H1 (cell line): ENCODE results near the gene NXPE1. TPM values are rescaled to one million over a fixed set of nuclear protein-coding genes. Genes with fewer than 3 reads are reported as not detected.

Source experiments
- CHD1 ChIP-seq: IDR thresholded peaks from 2 replicates; pipeline ENCODE4 v1.6.1; 2012; ENCODE audit warnings: low read depth, low read length, improper control_type of control experiment
- CHD7 ChIP-seq: fragments of 300-600 bp; sonication (generic); IDR thresholded peaks from 2 replicates; pipeline ENCODE4 v1.7.1; 2012; ENCODE audit warnings: low read length, moderate library complexity, mild to moderate bottlenecking, inconsistent platforms; ENCODE audit not compliant: insufficient replicate concordance
- HDAC6 ChIP-seq: IDR thresholded peaks from one replicate; pipeline ENCODE4 v1.7.1; 2012; ENCODE audit warnings: low read depth, mild to moderate bottlenecking, inconsistent platforms, low read length, moderate library complexity
- JUN ChIP-seq: IDR thresholded peaks from 2 replicates; pipeline ENCODE4 v1.6.1; 2011; ENCODE audit warnings: low read depth, mild to moderate bottlenecking, improper control_type of control experiment, low read length
- KDM5A ChIP-seq: fragments of 200-600 bp; IDR thresholded peaks from 2 replicates; pipeline ENCODE4 v1.7.1; 2012; ENCODE audit warnings: mild to moderate bottlenecking, low read length, inconsistent platforms, mixed read lengths
- SIRT6 ChIP-seq: IDR thresholded peaks from one replicate; pipeline ENCODE4 v1.7.1; 2012; ENCODE audit warnings: low read length, inconsistent platforms
- SP1 ChIP-seq: IDR thresholded peaks from 2 replicates; pipeline ENCODE4 v1.6.1; 2011; ENCODE audit warnings: low read depth, low read length
- SP2 ChIP-seq: IDR thresholded peaks from 2 replicates; pipeline ENCODE4 v1.6.1; 2012; ENCODE audit warnings: mild to moderate bottlenecking, low read length, inconsistent platforms
- TAF1 ChIP-seq: IDR thresholded peaks from 2 replicates; pipeline ENCODE4 v1.6.1; 2011; ENCODE audit warnings: mild to moderate bottlenecking, low read depth, low read length
- polyA plus RNA-seq, 7 experiments: library from polyadenylated mRNA; depleted of rRNA in 3 of 7; stranded (reverse) in 5 of 7; unstranded in 2 of 7; fragments of >200 nt in 5 of 7; fragments of 200-250 nt in 2 of 7; gene quantifications; 1 replicate in 5 of 7; 2 replicates in 1 of 7; 4 replicates in 1 of 7; pipeline versions ENCODE4 v1.2.1 to v1.2.3, GENCODE V29; 2011 to 2013; ENCODE audit warnings: missing spikeins in 2 of 7, mixed read lengths in 2 of 7
- total RNA-seq: library from RNA; stranded (reverse); fragmentation: NEBNext Ultra II Directional; extraction: Animal tissue kit (Norgen Biotek cat#: 25700); gene quantifications from 2 replicates; pipeline ENCODE4 v1.2.1, GENCODE V29; 2021
- TF ChIP-seq, protein P1 (sequence below): IDR thresholded peaks from 2 replicates; pipeline ENCODE4 v1.6.1; 2012; ENCODE audit warnings: low read length, inconsistent platforms

The NXPE1 gene
- total and polyA plus RNA-seq, 2 of the 8 experiments (the other 6 are each of a cell fraction or from before 2014, with no cell fraction given), result not detected

DNA sequence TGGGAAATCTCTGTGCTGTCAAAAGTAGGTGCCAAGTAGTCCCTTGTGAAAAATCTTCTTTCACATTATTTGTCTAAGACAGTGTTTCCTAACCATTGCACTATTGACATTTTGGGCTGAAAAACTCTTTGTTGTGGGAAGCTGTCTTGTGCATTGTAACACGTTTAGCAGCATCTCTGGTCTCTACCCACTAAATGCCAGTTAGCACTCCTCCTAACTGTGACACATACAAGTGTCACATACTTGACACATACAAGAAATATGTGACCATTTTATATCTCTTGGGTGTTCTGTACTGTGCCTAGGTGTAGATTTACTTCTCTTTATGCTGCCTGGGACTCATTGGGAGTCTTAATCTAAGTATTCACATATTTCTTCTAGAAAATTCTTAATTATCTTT lies 57.8 kb downstream of the NXPE1 start (continued):
- TF ChIP-seq CHD7, result no peak
- no peak for TF ChIP-seq KDM5A
- TF ChIP-seq, protein P1, sequence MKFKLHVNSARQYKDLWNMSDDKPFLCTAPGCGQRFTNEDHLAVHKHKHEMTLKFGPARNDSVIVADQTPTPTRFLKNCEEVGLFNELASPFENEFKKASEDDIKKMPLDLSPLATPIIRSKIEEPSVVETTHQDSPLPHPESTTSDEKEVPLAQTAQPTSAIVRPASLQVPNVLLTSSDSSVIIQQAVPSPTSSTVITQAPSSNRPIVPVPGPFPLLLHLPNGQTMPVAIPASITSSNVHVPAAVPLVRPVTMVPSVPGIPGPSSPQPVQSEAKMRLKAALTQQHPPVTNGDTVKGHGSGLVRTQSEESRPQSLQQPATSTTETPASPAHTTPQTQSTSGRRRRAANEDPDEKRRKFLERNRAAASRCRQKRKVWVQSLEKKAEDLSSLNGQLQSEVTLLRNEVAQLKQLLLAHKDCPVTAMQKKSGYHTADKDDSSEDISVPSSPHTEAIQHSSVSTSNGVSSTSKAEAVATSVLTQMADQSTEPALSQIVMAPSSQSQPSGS, result no peak
- TF ChIP-seq CHD1, result no peak
- TF ChIP-seq SP2, result no peak
- no peak for TF ChIP-seq TAF1
- TF ChIP-seq JUN, result no peak
- no peak for TF ChIP-seq SIRT6
- no peak for TF ChIP-seq HDAC6
- no peak for TF ChIP-seq SP1
